Choroid plexus epithelial cell (primary cell): Measurements from ENCODE around the gene FBLN1.

Experiments used
- DNase-seq: peaks from one replicate; pipeline ENCODE4 v3.0.0-alpha.2; 2010; ENCODE audit warnings: low read depth
- H3K4me3 ChIP-seq: 2 replicates; pipeline ENCODE4 v1.5.1; 2011; ENCODE audit warnings: low read depth, mild to moderate bottlenecking, control low read depth, low read length, moderate library complexity
- TF ChIP-seq, protein P1 (sequence below): conservative IDR thresholded peaks from 2 replicates; pipeline ENCODE4 v1.5.1; 2011; ENCODE audit warnings: low read depth, mild to moderate bottlenecking, control low read depth, inconsistent platforms, low read length, moderate library complexity

The FBLN1 gene

GRCh38 chr22:45512363-45512762 lies 9.7 kb downstream of the FBLN1 start:
- no peak overlapping the region for H3K4me3 ChIP-seq
- TF ChIP-seq, protein P1, sequence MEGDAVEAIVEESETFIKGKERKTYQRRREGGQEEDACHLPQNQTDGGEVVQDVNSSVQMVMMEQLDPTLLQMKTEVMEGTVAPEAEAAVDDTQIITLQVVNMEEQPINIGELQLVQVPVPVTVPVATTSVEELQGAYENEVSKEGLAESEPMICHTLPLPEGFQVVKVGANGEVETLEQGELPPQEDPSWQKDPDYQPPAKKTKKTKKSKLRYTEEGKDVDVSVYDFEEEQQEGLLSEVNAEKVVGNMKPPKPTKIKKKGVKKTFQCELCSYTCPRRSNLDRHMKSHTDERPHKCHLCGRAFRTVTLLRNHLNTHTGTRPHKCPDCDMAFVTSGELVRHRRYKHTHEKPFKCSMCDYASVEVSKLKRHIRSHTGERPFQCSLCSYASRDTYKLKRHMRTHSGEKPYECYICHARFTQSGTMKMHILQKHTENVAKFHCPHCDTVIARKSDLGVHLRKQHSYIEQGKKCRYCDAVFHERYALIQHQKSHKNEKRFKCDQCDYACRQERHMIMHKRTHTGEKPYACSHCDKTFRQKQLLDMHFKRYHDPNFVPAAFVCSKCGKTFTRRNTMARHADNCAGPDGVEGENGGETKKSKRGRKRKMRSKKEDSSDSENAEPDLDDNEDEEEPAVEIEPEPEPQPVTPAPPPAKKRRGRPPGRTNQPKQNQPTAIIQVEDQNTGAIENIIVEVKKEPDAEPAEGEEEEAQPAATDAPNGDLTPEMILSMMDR = peak; percentile 10

GRCh38 chr22:45515676-45516075 lies 13.0 kb downstream of the FBLN1 start:
- TF ChIP-seq, protein P1 = peak; percentile 24
- no peak overlapping the region for H3K4me3 ChIP-seq
- peak; percentile 39 for DNase-seq

More at GRCh38 chr22:45512363-45512762, 9.7 kb downstream of the FBLN1 start:
- DNase-seq = no peak

- TF ChIP-seq, protein P1 = no peak
- DNase-seq = peak; percentile 63
- no peak overlapping the region for H3K4me3 ChIP-seq
These were observed 13.5 kb downstream of the FBLN1 start for GRCh38 chr22:45516163-45516562.

GRCh38 chr22:45516923-45517675 lies 14.4 kb downstream of the FBLN1 start:
- peak; percentile 77 for DNase-seq
- TF ChIP-seq, protein P1 = no peak
- H3K4me3 ChIP-seq = no peak overlapping the region

DNA sequence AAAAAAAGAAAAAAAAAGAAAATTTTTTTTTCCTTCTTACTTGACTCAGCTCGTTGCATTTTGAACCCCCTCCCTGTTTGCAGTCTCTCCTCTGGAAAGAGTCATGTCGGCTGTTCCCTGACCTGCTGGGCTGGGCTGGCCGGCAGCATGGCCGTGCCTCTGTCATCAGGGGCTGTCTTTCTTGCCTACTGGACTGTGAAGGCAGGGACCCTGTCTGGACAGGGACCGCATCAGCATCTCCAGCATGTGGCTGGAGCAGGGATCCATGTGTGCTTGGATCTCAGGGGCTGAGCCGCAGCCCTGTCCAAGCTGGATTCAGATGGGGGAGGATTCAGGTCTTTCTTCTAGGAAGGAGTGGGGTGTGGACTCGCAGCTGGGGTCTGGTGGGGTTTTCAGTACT lies 15.5 kb downstream of the FBLN1 start:
- no peak for DNase-seq
- no peak overlapping the region for H3K4me3 ChIP-seq
- TF ChIP-seq, protein P1 = no peak

- TF ChIP-seq, protein P1 = no peak
- no peak overlapping the region for H3K4me3 ChIP-seq
- DNase-seq = no peak
These were observed 15.9 kb downstream of the FBLN1 start for GRCh38 chr22:45518580-45518991.

- TF ChIP-seq, protein P1 = no peak
These were observed 18.5 kb downstream of the FBLN1 start for GRCh38 chr22:45521178-45521577.

More at GRCh38 chr22:45521178-45521577, 18.5 kb downstream of the FBLN1 start:
- no peak overlapping the region for H3K4me3 ChIP-seq
- DNase-seq = no peak
